ENCODE measurements around the gene NTM.

NTM gene

DNA sequence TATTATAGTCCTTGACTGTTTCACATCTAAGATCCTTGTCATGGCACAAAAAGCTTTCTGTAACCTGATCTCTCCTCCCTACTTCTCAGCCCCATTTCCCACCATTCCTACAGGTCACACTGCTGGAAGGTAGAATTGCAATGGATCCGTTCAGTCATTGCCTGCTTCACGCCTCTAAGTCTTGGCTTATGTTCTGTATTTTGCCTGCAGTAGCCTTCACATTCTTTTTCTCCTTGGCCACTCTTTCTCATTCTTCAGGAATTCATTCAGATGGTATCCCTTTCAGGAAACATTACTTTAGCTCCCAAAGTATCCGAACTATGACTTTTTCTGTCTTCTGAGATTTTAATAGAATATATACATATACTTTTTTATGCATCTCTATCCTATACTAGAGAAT, 731.5 kb downstream of the NTM start:
- no peaks in the 10 kb centered on the region for H3K4me1 Mint-ChIP-seq
- no peak overlapping the region for H3K4me3 Mint-ChIP-seq
- H3K9me3 Mint-ChIP-seq = peaks cover 22% of the 10 kb centered on the region
- no peaks in the 10 kb centered on the region for H3K27me3 Mint-ChIP-seq
- ATAC-seq (replicated peaks; ENCODE audit: extremely low read depth, poor library complexity, severe bottlenecking) = no peak
- H3K36me3 Mint-ChIP-seq (ENCODE audit: insufficient read depth) = no peaks in the 10 kb centered on the region
- no peak for DNase-seq (ENCODE audit: low spot score in 2 of 2)
- no peak overlapping the region for H3K27ac Mint-ChIP-seq (ENCODE audit: low read depth)

DNA sequence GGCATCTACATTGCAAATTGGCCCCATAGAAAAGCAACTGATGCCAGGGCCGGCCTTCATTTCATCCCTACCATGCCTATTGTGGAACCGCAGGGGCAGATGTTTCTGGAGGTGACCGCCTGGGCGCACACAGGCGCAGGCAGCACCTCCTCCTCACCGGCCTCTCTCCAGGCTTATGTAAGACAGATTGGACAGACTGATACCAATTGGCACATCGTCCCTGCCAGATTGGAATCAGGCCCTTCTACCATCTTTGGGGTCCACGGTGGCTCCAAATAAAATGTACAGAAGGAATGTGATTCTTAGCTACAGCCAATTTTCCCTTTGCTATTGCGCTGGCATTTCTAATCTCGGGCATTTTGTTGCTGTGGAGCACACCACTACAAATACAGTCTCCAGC, 732.6 kb downstream of the NTM start:
- Mint-ChIP-seq H3K27ac (ENCODE audit: low read depth) (no peak overlapping the region), H3K9me3 (peaks cover 20% of the 10 kb centered on the region), H3K4me3 (no peak overlapping the region), H3K36me3 (ENCODE audit: insufficient read depth) (no peaks in the 10 kb centered on the region), H3K27me3 (no peaks in the 10 kb centered on the region), H3K4me1 (no peaks in the 10 kb centered on the region)
- ATAC-seq (replicated peaks; ENCODE audit: extremely low read depth, poor library complexity, severe bottlenecking) (no peak), DNase-seq (ENCODE audit: low spot score in 2 of 2) (no peak)

DNA sequence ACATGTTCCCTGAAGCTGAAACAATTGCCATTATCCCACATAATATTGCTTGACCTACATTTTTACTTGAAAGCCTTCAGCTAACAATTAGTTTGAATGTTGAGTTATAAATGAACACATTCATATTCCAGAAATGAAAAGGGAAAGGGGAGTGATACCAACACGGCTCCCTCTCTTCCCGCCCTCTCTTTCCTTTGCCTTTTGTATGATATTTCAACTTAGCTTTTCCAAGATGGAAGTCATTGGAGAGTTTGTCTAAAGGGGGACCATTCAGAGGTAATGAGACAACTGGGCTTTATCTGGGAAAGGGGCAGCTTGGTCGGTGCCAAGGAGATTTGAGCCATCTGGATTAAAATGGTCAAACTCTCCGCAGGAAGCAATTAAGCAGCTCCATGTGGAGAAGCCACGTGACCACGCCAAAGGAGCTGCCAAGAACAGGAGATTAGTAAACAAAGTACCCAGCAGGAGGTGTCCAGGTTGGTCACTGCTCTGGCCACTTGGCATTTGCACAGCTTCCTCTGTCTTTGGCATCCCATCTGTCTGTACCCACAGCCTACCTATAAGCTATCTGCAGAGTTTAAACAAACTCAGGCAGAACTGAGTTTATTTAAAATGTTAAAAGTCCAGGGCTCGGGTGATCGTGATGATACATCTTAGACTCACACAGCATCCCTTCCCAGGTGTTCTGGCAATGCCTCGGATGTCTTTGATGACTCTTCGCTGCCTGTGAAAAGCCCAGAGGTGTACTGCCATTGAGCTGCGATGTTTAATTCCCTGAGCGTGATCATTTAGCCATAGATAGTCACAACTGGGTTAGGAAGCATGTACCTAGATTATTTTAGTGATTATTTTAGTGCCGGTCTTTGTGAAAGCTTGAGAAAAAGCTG, 735.9 kb downstream of the NTM start:
- no peak for DNase-seq (ENCODE audit: low spot score in 2 of 2)
- Mint-ChIP-seq H3K36me3 (ENCODE audit: insufficient read depth) (no peaks in the 10 kb centered on the region), H3K4me3 (no peak overlapping the region), H3K4me1 (no peaks in the 10 kb centered on the region), H3K27ac (ENCODE audit: low read depth) (no peak overlapping the region), H3K9me3 (peaks cover 30% of the 10 kb centered on the region), H3K27me3 (no peaks in the 10 kb centered on the region)
- no peak for ATAC-seq (replicated peaks; ENCODE audit: extremely low read depth, poor library complexity, severe bottlenecking)

- H3K4me1 Mint-ChIP-seq = no peaks in the 10 kb centered on the region
- H3K36me3 Mint-ChIP-seq (ENCODE audit: insufficient read depth) = no peaks in the 10 kb centered on the region
- DNase-seq (ENCODE audit: low spot score in 2 of 2) = no peak
- H3K4me3 Mint-ChIP-seq = no peak overlapping the region
- H3K27ac Mint-ChIP-seq (ENCODE audit: low read depth) = no peak overlapping the region
- no peaks in the 10 kb centered on the region for H3K27me3 Mint-ChIP-seq
- ATAC-seq (replicated peaks; ENCODE audit: extremely low read depth, poor library complexity, severe bottlenecking) = no peak
- H3K9me3 Mint-ChIP-seq = peaks cover 16% of the 10 kb centered on the region
Observed at GRCh38 chr11:132111316-132111715, 740.9 kb downstream of the NTM start.

DNA sequence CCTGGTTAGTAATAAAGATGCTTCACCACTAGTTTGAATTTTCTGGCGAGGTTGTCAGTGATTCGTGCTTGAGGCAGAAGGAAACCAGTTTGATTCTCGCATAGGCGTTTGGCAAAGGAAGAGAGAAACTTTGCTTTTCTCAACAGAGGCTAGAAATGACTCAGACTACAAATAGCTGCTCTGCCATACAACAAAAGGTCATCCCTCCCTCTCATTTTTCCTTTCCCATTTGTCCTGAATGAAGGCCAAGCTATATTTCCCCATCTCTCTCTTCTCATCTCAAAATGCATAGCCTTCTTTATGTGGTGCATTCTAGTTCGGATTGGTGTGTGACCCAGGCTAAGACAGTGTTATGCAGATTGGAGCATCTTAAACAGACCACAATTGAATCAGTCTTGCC, 741.4 kb downstream of the NTM start:
- H3K4me3 Mint-ChIP-seq = no peak overlapping the region
- H3K27ac Mint-ChIP-seq (ENCODE audit: low read depth) = no peak overlapping the region
- H3K9me3 Mint-ChIP-seq = peaks cover 16% of the 10 kb centered on the region
- no peaks in the 10 kb centered on the region for H3K27me3 Mint-ChIP-seq
- ATAC-seq (replicated peaks; ENCODE audit: extremely low read depth, poor library complexity, severe bottlenecking) = no peak
- no peaks in the 10 kb centered on the region for H3K4me1 Mint-ChIP-seq
- DNase-seq (ENCODE audit: low spot score in 2 of 2) = no peak
- H3K36me3 Mint-ChIP-seq (ENCODE audit: insufficient read depth) = no peaks in the 10 kb centered on the region

DNA sequence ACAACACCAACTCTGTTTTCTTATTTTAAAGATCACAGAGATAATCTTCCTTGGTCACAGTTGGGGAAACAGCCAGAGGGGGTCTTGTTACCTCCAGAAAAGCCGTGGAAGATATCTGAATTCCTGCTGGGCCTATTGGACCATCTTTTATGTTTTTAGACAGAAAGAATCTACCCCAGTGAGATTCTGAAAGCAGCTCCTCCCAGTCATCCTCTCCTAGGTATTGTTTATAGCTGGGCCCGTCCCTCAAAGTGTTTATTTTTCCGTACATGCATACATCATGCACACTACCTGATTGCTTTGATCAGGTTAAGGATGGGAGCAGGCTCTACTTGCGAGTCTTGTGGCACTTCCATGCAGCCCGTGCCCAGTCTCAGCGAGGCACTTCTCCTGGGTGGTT, 742.4 kb downstream of the NTM start:
- DNase-seq (ENCODE audit: low spot score in 2 of 2) (no peak), ATAC-seq (replicated peaks; ENCODE audit: extremely low read depth, poor library complexity, severe bottlenecking) (no peak)
- Mint-ChIP-seq H3K36me3 (ENCODE audit: insufficient read depth) (no peaks in the 10 kb centered on the region), H3K4me1 (no peaks in the 10 kb centered on the region), H3K9me3 (peaks cover 15% of the 10 kb centered on the region), H3K4me3 (no peak overlapping the region), H3K27me3 (no peaks in the 10 kb centered on the region), H3K27ac (ENCODE audit: low read depth) (no peak overlapping the region)

DNA sequence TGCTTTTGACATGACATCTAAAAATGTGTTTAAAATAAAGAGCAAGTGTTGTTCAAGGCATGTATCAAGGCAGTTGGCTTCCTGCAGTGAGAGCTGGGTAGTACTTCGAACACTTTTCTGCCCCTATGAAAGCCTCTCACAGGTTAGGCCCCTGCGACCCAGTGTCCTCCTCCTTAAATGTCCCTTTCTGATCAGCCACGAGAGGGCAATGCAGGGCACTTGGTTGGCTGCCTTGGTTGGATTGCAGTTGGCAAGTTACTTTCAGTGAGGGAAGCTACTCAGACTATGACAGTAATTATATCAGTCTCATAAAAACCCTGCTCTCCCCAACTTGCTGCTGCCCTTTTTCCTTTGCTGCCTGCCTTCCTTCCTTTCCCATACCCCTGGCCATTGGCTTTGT, 743.8 kb downstream of the NTM start:
- Mint-ChIP-seq H3K27me3 (no peaks in the 10 kb centered on the region), H3K4me1 (no peaks in the 10 kb centered on the region), H3K9me3 (peaks cover 11% of the 10 kb centered on the region), H3K27ac (ENCODE audit: low read depth) (no peak overlapping the region), H3K36me3 (ENCODE audit: insufficient read depth) (no peaks in the 10 kb centered on the region), H3K4me3 (no peak overlapping the region)
- no peak for DNase-seq (ENCODE audit: low spot score in 2 of 2)
- ATAC-seq (replicated peaks; ENCODE audit: extremely low read depth, poor library complexity, severe bottlenecking) = no peak

- ATAC-seq (replicated peaks; ENCODE audit: extremely low read depth, poor library complexity, severe bottlenecking) = no peak
- H3K27me3 Mint-ChIP-seq = no peaks in the 10 kb centered on the region
- H3K4me3 Mint-ChIP-seq = no peak overlapping the region
- no peaks in the 10 kb centered on the region for H3K4me1 Mint-ChIP-seq
- no peak overlapping the region for H3K27ac Mint-ChIP-seq (ENCODE audit: low read depth)
- H3K9me3 Mint-ChIP-seq = peaks cover 5% of the 10 kb centered on the region
- no peak for DNase-seq (ENCODE audit: low spot score in 2 of 2)
- no peaks in the 10 kb centered on the region for H3K36me3 Mint-ChIP-seq (ENCODE audit: insufficient read depth)
Observed at GRCh38 chr11:132114743-132115142, 744.3 kb downstream of the NTM start.

DNA sequence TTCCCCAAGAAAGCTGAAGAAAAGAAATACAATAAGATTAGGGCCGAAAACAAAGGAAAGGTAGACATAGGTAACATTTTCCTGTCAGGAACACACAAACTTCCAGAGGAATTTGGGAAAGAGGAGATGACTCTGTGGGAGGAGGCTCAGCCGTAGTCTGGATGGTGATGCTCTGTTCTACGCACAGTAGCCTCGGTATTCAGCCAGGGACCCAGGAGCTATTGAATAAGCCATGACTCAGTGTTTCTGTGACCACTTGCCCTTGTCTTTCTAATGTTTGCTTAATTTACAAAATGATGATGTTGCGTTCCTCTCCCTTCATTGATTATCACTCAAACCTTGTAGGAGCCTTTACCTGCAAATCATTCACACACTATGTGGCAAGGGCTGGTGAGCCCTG, 745.0 kb downstream of the NTM start:
- ATAC-seq (replicated peaks; ENCODE audit: extremely low read depth, poor library complexity, severe bottlenecking) (no peak), DNase-seq (ENCODE audit: low spot score in 2 of 2) (no peak)
- H3K27ac Mint-ChIP-seq (ENCODE audit: low read depth) = no peak overlapping the region
- H3K9me3 Mint-ChIP-seq = no peaks in the 10 kb centered on the region
- no peak overlapping the region for H3K4me3 Mint-ChIP-seq
- no peaks in the 10 kb centered on the region for H3K4me1 Mint-ChIP-seq
- no peaks in the 10 kb centered on the region for H3K36me3 Mint-ChIP-seq (ENCODE audit: insufficient read depth)
- H3K27me3 Mint-ChIP-seq = no peaks in the 10 kb centered on the region

DNA sequence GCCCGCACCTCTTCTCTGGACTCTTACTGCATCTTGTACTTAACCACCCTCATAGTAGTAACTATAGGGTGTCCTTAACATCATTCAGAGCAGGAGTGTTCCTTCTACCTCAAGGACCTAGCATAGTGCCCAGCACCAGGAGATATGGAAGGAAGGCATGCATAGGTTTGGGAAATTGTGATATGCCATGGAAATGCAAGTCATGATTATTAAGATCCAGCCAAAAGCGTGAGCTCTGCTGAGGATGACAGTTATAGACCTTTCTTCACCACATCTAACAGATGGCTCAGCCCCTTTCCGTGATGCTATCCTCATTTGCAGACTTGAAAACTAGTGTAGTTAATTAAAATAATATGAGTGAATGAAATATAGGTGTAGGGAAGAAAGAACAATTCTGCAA, 746.1 kb downstream of the NTM start:
- no peaks in the 10 kb centered on the region for H3K9me3 Mint-ChIP-seq
- H3K27ac Mint-ChIP-seq (ENCODE audit: low read depth) = no peak overlapping the region
- H3K4me3 Mint-ChIP-seq = no peak overlapping the region
- DNase-seq (ENCODE audit: low spot score in 2 of 2) (no peak), ATAC-seq (replicated peaks; ENCODE audit: extremely low read depth, poor library complexity, severe bottlenecking) (no peak)
- no peaks in the 10 kb centered on the region for H3K4me1 Mint-ChIP-seq
- no peaks in the 10 kb centered on the region for H3K27me3 Mint-ChIP-seq
- no peaks in the 10 kb centered on the region for H3K36me3 Mint-ChIP-seq (ENCODE audit: insufficient read depth)

- DNase-seq (ENCODE audit: low spot score in 2 of 2) = no peak
- no peaks in the 10 kb centered on the region for H3K9me3 Mint-ChIP-seq
- H3K4me1 Mint-ChIP-seq = no peaks in the 10 kb centered on the region
Observed at GRCh38 chr11:132118661-132119060, 748.2 kb downstream of the NTM start.

DNA sequence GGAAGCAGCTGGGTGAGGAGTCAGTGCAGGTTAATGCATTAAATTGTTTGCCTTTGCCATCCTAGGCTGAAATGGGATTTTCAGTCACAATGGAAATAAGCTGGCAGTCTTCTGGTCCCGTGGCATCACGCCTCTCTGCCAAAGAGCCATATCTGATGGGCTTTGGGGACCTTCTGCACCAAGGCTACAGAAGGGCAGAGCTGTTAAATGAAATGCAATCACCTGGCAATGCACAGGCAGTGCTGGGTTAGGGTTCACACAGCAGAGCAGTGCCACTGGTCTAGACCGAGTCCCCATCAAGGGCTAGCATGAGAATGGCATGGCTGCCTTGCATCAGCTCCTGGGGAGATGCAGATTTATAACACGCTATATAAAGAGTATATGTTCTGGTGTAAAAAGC, 749.2 kb downstream of the NTM start:
- Mint-ChIP-seq H3K36me3 (ENCODE audit: insufficient read depth) (no peaks in the 10 kb centered on the region), H3K9me3 (no peaks in the 10 kb centered on the region), H3K4me3 (no peak overlapping the region), H3K4me1 (no peaks in the 10 kb centered on the region), H3K27me3 (no peaks in the 10 kb centered on the region), H3K27ac (ENCODE audit: low read depth) (no peak overlapping the region)
- DNase-seq (ENCODE audit: low spot score in 2 of 2) (no peak), ATAC-seq (replicated peaks; ENCODE audit: extremely low read depth, poor library complexity, severe bottlenecking) (no peak)

More at GRCh38 chr11:132118661-132119060, 748.2 kb downstream of the NTM start:
- H3K27ac Mint-ChIP-seq (ENCODE audit: low read depth) = no peak overlapping the region
- no peak overlapping the region for H3K4me3 Mint-ChIP-seq
- no peaks in the 10 kb centered on the region for H3K36me3 Mint-ChIP-seq (ENCODE audit: insufficient read depth)
- no peaks in the 10 kb centered on the region for H3K27me3 Mint-ChIP-seq
- no peak for ATAC-seq (replicated peaks; ENCODE audit: extremely low read depth, poor library complexity, severe bottlenecking)

GRCh38 chr11:132122735-132123134, 752.3 kb downstream of the NTM start:
- H3K36me3 Mint-ChIP-seq (ENCODE audit: insufficient read depth) = no peaks in the 10 kb centered on the region
- H3K4me1 Mint-ChIP-seq = no peaks in the 10 kb centered on the region
- H3K27me3 Mint-ChIP-seq = no peaks in the 10 kb centered on the region
- ATAC-seq (replicated peaks; ENCODE audit: extremely low read depth, poor library complexity, severe bottlenecking) (no peak), DNase-seq (ENCODE audit: low spot score in 2 of 2) (no peak)
- H3K4me3 Mint-ChIP-seq = no peak overlapping the region
- H3K9me3 Mint-ChIP-seq = no peaks in the 10 kb centered on the region
- no peak overlapping the region for H3K27ac Mint-ChIP-seq (ENCODE audit: low read depth)

All from central memory CD8-positive, alpha-beta T cell (primary cell).